Calu3 (cell line): ENCODE measurements around the gene MUTYH. TPM values are rescaled to one million over a fixed set of nuclear protein-coding genes. Genes with fewer than 3 reads are reported as not detected.

Source experiments
- BruUV-seq: library from RNA; stranded (reverse); fragments of 400-500 nt; replicated peaks from 2 replicates; lab custom pipeline; 2021; lab: Mats Ljungman, UMichigan
- CTCF ChIA-PET: fragments of 300-600 bp; sonication (Branson Sonifier 250); formaldehyde crosslinking; loops from one replicate; lab custom pipeline; 2022; ENCODE audit warnings: antibody characterized with exemption; lab: Charles Lee
- DNase-seq: peaks from one replicate; pipeline ENCODE4 v3.0.0; 2022
- H3K27ac Mint-ChIP-seq: one replicate; pipeline ENCODE4 v1.8.0; 2022; ENCODE audit warnings: mixed read lengths; ENCODE audit not compliant: unreplicated experiment
- H3K27me3 Mint-ChIP-seq: one replicate; pipeline ENCODE4 v1.8.0; 2022; ENCODE audit warnings: mixed read lengths; ENCODE audit not compliant: unreplicated experiment
- H3K36me3 Mint-ChIP-seq: one replicate; pipeline ENCODE4 v1.8.0; 2022; ENCODE audit warnings: mild to moderate bottlenecking, moderate library complexity, mixed read lengths; ENCODE audit not compliant: insufficient read depth, unreplicated experiment
- H3K4me1 Mint-ChIP-seq: one replicate; pipeline ENCODE4 v1.8.0; 2022; ENCODE audit warnings: mild to moderate bottlenecking, low read depth, mixed read lengths; ENCODE audit not compliant: unreplicated experiment
- H3K4me3 Mint-ChIP-seq: one replicate; pipeline ENCODE4 v1.8.0; 2022; ENCODE audit warnings: mild to moderate bottlenecking, low read depth, moderate library complexity, mixed read lengths; ENCODE audit not compliant: unreplicated experiment
- H3K9me3 Mint-ChIP-seq: one replicate; pipeline ENCODE4 v1.8.0; 2022; ENCODE audit warnings: low read depth, mixed read lengths; ENCODE audit not compliant: unreplicated experiment
- CTCF ChIP-seq: fragments of 200-600 bp; IDR thresholded peaks from one replicate; pipeline ENCODE4 v1.8.0; 2022; ENCODE audit warnings: antibody characterized with exemption; ENCODE audit not compliant: unreplicated experiment
- intact Hi-C: fragments of 100-400 bp; cut with micrococcal nuclease; formaldehyde crosslinking; loops from one replicate; pipeline ENCODE4 v1.10.0; 2022; ENCODE audit not compliant: unreplicated experiment
- total RNA-seq: library from RNA; stranded (reverse); gene quantifications from 2 replicates; pipeline ENCODE4 v1.2.3, GENCODE V29; 2022

The MUTYH gene
- total RNA-seq, 1 experiment from 2014 or later, result 48.1 TPM

- H3K9me3 Mint-ChIP-seq, result no peaks in the 10 kb centered on the region
- BruUV-seq, result no TSS peak
- no peaks in the 10 kb centered on the region for H3K27me3 Mint-ChIP-seq
- no peak overlapping the region for H3K27ac Mint-ChIP-seq
- H3K36me3 Mint-ChIP-seq, result no peaks in the 10 kb centered on the region
- peaks cover 12% of the 10 kb centered on the region for H3K4me1 Mint-ChIP-seq
- DNase-seq, result no peak
- H3K4me3 Mint-ChIP-seq, result no peak overlapping the region
- CTCF ChIA-PET, result interaction anchor here (0.8 kb wide), 1 partner anchor 334 kb away, joined by 3 read pairs; no protein-coding TSS in a partner anchor
- no peak for TF ChIP-seq CTCF
- intact Hi-C loops, result no loop called here
Measured at GRCh38 chr1:45348966-45349677, 8.9 kb upstream of the MUTYH start.

- H3K27me3 Mint-ChIP-seq, result no peaks in the 10 kb centered on the region
- H3K9me3 Mint-ChIP-seq, result no peaks in the 10 kb centered on the region
- intact Hi-C loops, result no loop called here
- no TSS peak for BruUV-seq
- peaks cover 12% of the 10 kb centered on the region for H3K4me1 Mint-ChIP-seq
- TF ChIP-seq CTCF, result no peak
- CTCF ChIA-PET, result interaction anchor here (0.6 to 0.8 kb wide), 2 partner anchors 334 to 337 kb away, joined by 3 read pairs; partner anchors contain the start of gene UROD
- no peak overlapping the region for H3K27ac Mint-ChIP-seq
- no peak for DNase-seq
- H3K4me3 Mint-ChIP-seq, result no peak overlapping the region
- H3K36me3 Mint-ChIP-seq, result no peaks in the 10 kb centered on the region
Measured at GRCh38 chr1:45348609-45348965, 8.3 kb upstream of the MUTYH start.

- H3K27ac Mint-ChIP-seq, result no peak overlapping the region
Measured at GRCh38 chr1:45348020-45348419, 7.8 kb upstream of the MUTYH start.

GRCh38 chr1:45346473-45346872 is 6.2 kb upstream of the MUTYH start:
- Mint-ChIP-seq H3K9me3 (no peaks in the 10 kb centered on the region), H3K27me3 (no peaks in the 10 kb centered on the region), H3K4me3 (no peak overlapping the region), H3K27ac (no peak overlapping the region), H3K36me3 (no peaks in the 10 kb centered on the region), H3K4me1 (peaks cover 12% of the 10 kb centered on the region)
- BruUV-seq, result no TSS peak
- no peak for DNase-seq
- no peak for TF ChIP-seq CTCF
- CTCF ChIA-PET, result no interaction called here
- intact Hi-C loops, result no loop called here

More at GRCh38 chr1:45348020-45348419, 7.8 kb upstream of the MUTYH start:
- H3K9me3 Mint-ChIP-seq, result no peaks in the 10 kb centered on the region
- intact Hi-C loops, result no loop called here
- peaks cover 12% of the 10 kb centered on the region for H3K4me1 Mint-ChIP-seq
- no peak for TF ChIP-seq CTCF
- CTCF ChIA-PET, result interaction anchor here (0.6 kb wide), 1 partner anchor 336 kb away, joined by 3 read pairs; the partner anchor contains the start of gene UROD
- H3K4me3 Mint-ChIP-seq, result no peak overlapping the region
- no TSS peak for BruUV-seq
- H3K36me3 Mint-ChIP-seq, result no peaks in the 10 kb centered on the region
- H3K27me3 Mint-ChIP-seq, result no peaks in the 10 kb centered on the region
- no peak for DNase-seq
